Measurements from ENCODE around the gene SPEM1.

SPEM1 gene

GRCh38 chr17:7403727-7403976 is 16.5 kb upstream of the SPEM1 start:
- Histone ChIP-seq H3F3A (ENCODE audit: control insufficient read depth, insufficient read depth) (peaks cover 5% of the 10 kb centered on the region; the same call in 1 of the 2 replicates), H3K27ac (ENCODE audit: low read depth, low read length) (no peak overlapping the region), H3K36me3 (ENCODE audit: control insufficient read depth, low read length) (peaks cover 4% of the 10 kb centered on the region; the same call in 1 of the 2 replicates), H4K20me1 (ENCODE audit: control insufficient read depth, insufficient read depth, low read depth, low read length) (no peaks in the 10 kb centered on the region), H3K9me2 (replicated peaks; ENCODE audit: control insufficient read depth, low read length) (no peaks in the 10 kb centered on the region), H3K4me2 (ENCODE audit: low read length) (peak overlapping the region; percentile 89), H3K79me2 (ENCODE audit: control insufficient read depth, low read length) (peaks cover 9% of the 10 kb centered on the region), H3K4me1 (ENCODE audit: control insufficient read depth, low read length) (peaks cover 11% of the 10 kb centered on the region), H3K9me3 (ENCODE audit: control insufficient read depth, insufficient read depth, low read length) (no peaks in the 10 kb centered on the region), H3K4me3 (ENCODE audit: low read length) (peak overlapping the region; percentile 73), H3K27me3 (ENCODE audit: control insufficient read depth, low read length) (no peaks in the 10 kb centered on the region)
- TF ChIP-seq CTCF (IDR thresholded peaks at IDR 0.05; ENCODE audit: low read depth, low read length, poor library complexity, severe bottlenecking) = no peak
- TF ChIP-seq EZH2phosphoT487 (IDR thresholded peaks at IDR 0.05; ENCODE audit: borderline replicate concordance, low read length) = no peak

- Histone ChIP-seq H3K4me1 (ENCODE audit: control insufficient read depth, low read length) (peaks cover 11% of the 10 kb centered on the region), H3K4me2 (ENCODE audit: low read length) (peak within 1 kb of the TSS; percentile 89), H3F3A (ENCODE audit: control insufficient read depth, insufficient read depth) (peaks cover 5% of the 10 kb centered on the region; the same call in 1 of the 2 replicates), H3K36me3 (ENCODE audit: control insufficient read depth, low read length) (peaks cover 4% of the 10 kb centered on the region; the same call in 1 of the 2 replicates), H3K27ac (ENCODE audit: low read depth, low read length) (peak within 1 kb of the TSS; percentile 39; the same call in 1 of the 2 replicates), H3K9me2 (replicated peaks; ENCODE audit: control insufficient read depth, low read length) (no peaks in the 10 kb centered on the region), H3K9me3 (ENCODE audit: control insufficient read depth, insufficient read depth, low read length) (no peaks in the 10 kb centered on the region), H3K27me3 (ENCODE audit: control insufficient read depth, low read length) (no peaks in the 10 kb centered on the region), H3K79me2 (ENCODE audit: control insufficient read depth, low read length) (peaks cover 9% of the 10 kb centered on the region), H3K4me3 (ENCODE audit: low read length) (peak within 1 kb of the TSS; percentile 73), H4K20me1 (ENCODE audit: control insufficient read depth, insufficient read depth, low read depth, low read length) (no peaks in the 10 kb centered on the region)
- TF ChIP-seq EZH2phosphoT487 (IDR thresholded peaks at IDR 0.05; ENCODE audit: borderline replicate concordance, low read length) (no peak), CTCF (IDR thresholded peaks at IDR 0.05; ENCODE audit: low read depth, low read length, poor library complexity, severe bottlenecking) (no peak)
These were observed 16.0 kb upstream of the SPEM1 start, which contains the start of gene TMEM256 for GRCh38 chr17:7403977-7404736. Gene TMEM256, minus strand, starts transcription at chr17:7404097. Its CDS starts 13 bp downstream, at chr17:7404084.

DNA sequence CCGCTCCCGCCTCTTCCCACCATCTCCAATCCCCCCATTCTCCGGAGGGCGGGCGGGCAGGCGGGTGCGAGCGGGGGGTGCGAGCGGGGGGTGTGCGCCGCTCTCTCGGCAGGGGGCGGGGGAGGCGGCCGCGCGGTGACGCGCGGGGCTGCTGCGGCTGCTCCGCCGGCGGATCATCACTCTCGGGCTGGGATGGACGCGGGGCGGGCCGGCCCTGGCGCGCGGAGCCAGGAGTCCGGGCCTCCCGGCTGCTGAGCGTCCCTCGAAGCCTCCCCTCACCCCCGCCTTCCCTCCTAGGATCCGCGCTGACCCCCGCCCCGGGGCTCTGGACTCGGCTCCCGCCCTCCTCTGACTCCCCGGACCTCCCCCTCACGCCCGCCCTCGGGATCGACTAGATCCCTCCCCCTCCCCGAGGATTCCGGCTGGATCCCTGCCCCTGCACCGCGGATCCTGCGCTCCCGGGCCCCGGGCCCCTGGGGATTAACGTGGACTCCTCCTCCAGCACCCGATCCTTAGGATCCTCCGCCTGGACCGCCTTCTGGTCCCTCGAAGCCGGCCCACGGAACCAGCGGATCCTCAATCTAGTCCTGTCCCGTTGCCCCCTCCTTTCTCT is 15.3 kb upstream of the SPEM1 start:
- Histone ChIP-seq H3K4me2 (ENCODE audit: low read length) (peak overlapping the region; percentile 89), H3K27ac (ENCODE audit: low read depth, low read length) (no peak overlapping the region), H3K36me3 (ENCODE audit: control insufficient read depth, low read length) (peaks cover 4% of the 10 kb centered on the region; the same call in 1 of the 2 replicates), H3K4me1 (ENCODE audit: control insufficient read depth, low read length) (peaks cover 11% of the 10 kb centered on the region), H3K9me2 (replicated peaks; ENCODE audit: control insufficient read depth, low read length) (no peaks in the 10 kb centered on the region), H3K79me2 (ENCODE audit: control insufficient read depth, low read length) (peaks cover 9% of the 10 kb centered on the region), H3K27me3 (ENCODE audit: control insufficient read depth, low read length) (no peaks in the 10 kb centered on the region), H4K20me1 (ENCODE audit: control insufficient read depth, insufficient read depth, low read depth, low read length) (no peaks in the 10 kb centered on the region), H3K9me3 (ENCODE audit: control insufficient read depth, insufficient read depth, low read length) (no peaks in the 10 kb centered on the region), H3K4me3 (ENCODE audit: low read length) (peak overlapping the region; percentile 73), H3F3A (ENCODE audit: control insufficient read depth, insufficient read depth) (0 out of 2 replicates have a peak, but pooled peaks cover 2% of the 10 kb centered on the region)
- no peak for TF ChIP-seq EZH2phosphoT487 (IDR thresholded peaks at IDR 0.05; ENCODE audit: borderline replicate concordance, low read length)
- TF ChIP-seq CTCF (IDR thresholded peaks at IDR 0.05; ENCODE audit: low read depth, low read length, poor library complexity, severe bottlenecking) = no peak

Measured in DOHH2 (cell line).